22Rv1 (cell line): Measurements from ENCODE around the gene SETDB1.

Experiments used
- H3K27ac ChIP-seq: fragments of 450-650 bp; 2 replicates; pipeline ENCODE4 v1.5.1; 2017
- ZFX ChIP-seq: fragments of 450-650 bp; IDR thresholded peaks from 2 replicates; pipeline ENCODE4 v1.6.1; 2017; ENCODE audit warnings: antibody characterized with exemption, borderline replicate concordance
- TF ChIP-seq, protein P1 (sequence below): fragments of 450-650 bp; IDR thresholded peaks from 2 replicates; pipeline ENCODE4 v1.5.1; 2017; ENCODE audit warnings: mild to moderate bottlenecking

The SETDB1 gene

DNA sequence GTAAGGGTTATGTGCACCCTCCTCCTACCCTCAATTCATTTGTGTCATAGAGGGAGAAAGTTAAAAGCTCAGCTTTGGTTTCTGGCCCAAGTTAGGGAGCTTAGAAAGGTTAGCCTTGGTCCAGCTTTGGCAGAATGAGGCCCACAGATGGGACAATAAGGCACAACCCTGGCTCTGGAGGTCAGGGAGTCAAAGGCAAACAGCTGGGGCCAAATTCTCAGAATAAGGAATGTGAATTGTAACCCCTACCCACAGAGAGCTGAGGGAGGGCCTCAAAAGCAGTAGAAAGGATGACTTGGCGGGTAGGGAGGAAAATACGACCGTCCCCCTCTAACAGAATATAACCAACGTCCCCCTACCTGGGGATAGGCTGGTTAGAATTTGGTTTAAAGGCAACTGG, 39.4 kb downstream of the SETDB1 start:
- no peak for TF ChIP-seq ZFX
- TF ChIP-seq, protein P1, sequence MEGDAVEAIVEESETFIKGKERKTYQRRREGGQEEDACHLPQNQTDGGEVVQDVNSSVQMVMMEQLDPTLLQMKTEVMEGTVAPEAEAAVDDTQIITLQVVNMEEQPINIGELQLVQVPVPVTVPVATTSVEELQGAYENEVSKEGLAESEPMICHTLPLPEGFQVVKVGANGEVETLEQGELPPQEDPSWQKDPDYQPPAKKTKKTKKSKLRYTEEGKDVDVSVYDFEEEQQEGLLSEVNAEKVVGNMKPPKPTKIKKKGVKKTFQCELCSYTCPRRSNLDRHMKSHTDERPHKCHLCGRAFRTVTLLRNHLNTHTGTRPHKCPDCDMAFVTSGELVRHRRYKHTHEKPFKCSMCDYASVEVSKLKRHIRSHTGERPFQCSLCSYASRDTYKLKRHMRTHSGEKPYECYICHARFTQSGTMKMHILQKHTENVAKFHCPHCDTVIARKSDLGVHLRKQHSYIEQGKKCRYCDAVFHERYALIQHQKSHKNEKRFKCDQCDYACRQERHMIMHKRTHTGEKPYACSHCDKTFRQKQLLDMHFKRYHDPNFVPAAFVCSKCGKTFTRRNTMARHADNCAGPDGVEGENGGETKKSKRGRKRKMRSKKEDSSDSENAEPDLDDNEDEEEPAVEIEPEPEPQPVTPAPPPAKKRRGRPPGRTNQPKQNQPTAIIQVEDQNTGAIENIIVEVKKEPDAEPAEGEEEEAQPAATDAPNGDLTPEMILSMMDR: no peak
- H3K27ac ChIP-seq: 0 out of 2 replicates have a peak overlapping the region, but pooled peaks have one; percentile 6

DNA sequence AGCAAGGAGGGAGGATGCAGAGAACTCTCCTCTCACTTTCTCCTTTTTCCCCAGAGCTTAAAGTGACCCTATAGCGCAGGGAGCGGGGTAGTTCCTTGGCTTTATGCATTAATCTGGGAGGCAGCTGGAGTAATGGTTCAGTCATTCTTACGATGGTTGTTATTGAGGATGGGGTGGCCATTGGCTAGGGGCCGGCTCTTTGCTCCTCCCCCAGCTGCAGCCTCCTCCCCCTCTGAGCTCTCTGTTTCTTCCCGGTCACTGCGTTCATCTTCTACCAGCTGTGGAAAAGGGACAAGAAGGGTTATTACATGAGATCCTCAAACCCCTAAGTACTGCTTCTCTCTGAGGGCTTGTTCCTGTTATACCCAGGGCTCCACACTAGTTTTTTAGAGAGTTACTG, 39.8 kb downstream of the SETDB1 start:
- 0 out of 2 replicates have a peak overlapping the region, but pooled peaks have one; percentile 6 for H3K27ac ChIP-seq
- no peak for TF ChIP-seq ZFX
- TF ChIP-seq, protein P1: no peak

DNA sequence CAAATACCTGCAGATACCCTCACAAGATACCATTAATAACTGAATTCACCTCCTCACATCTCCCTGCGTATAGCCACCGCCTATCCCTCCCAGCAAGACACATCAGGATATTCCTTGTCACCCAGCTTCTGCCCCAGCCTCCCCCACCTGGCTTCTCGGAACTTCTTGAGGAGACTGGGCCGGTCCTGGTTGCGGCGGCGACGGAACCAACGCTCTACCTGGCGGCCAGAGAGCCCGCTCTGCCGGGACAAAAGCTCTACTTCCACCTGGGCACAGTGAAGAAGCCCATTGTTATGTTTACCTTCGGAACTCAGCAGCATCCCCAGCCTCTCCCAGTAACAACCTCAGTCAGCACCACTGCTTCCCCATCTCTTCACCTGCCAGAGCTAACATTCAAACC, 41.8 kb downstream of the SETDB1 start:
- TF ChIP-seq ZFX: no peak
- TF ChIP-seq, protein P1: no peak
- no peak overlapping the region for H3K27ac ChIP-seq

DNA sequence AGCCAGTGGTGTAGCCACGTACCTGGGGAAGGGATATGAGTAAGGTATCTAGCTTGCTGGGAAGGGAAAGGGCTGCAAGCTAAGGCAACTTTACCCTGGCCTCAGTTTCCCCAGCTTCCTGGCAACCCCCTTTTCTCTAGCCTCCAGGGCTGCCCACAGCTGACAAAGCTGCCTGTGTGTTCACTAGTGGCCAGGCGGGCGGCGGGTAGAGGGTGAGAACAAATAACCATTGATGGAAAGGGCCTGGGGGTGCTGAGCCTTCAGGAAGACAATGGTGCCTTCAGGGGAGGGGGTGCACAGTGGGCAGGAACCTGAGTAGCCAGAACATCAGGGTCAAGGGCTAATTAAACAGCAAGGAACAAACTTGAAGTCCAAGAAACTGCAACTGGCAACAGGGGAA, 42.3 kb downstream of the SETDB1 start:
- TF ChIP-seq, protein P1: no peak
- no peak for TF ChIP-seq ZFX
- H3K27ac ChIP-seq: peak overlapping the region; percentile 86; the same call in 1 of the 2 replicates

DNA sequence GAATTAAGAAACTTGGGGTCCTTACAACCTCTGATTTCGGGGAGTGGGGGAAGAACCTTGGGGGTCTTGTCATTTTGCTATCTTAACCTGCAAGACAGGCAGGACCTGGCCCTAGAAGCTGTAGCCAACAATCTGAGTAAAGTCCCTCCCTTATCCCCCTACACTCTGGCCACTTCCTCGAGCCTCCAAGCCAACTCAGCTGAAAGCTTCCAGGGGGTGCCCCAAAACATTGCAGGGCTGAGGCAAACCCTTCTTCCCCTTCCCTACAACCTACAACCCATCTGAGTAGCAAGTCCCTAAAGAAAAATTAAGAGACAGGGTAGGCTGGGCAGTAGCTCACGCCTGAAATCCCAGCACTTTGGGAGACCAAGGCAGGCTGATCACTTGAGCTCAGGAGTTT, 43.5 kb downstream of the SETDB1 start:
- peak overlapping the region; percentile 86 for H3K27ac ChIP-seq
- TF ChIP-seq ZFX: no peak
- TF ChIP-seq, protein P1: no peak

DNA sequence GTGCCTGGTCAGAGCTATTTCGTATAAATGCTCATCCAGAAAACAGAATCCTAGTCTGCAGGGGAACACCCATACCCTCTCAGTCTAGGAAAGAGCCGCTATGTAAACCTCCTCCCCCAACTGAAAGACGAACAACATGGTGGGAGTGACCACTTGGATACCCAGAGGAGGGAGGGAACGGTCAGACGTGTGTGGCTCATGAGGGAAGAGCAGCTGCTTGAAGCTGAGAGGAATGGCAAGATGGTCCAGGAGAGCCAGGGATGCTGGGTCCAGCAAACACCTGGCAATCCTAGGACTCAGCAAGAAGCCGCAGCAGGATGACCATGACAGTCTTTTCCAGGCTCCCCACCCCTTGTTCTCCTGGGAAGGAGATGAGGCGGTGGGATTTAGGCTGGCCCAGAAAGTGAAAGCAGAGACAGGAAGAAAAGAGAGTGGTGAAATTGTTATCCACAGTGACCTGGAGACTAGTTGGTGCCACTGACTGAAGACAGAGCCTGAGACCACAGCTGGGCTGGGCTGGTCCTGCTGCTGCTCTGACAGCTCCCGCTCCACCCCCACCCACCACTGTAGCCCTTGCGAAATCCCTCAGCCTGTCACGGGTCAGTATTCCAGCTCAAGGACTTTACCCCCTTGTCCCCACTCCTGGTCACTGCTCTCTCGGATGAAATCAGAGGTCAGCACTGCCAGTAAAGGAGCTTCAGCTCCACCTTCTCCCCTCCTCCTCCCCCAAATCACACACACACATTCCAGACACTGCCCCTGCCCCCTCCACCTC, 44.8 kb downstream of the SETDB1 start:
- TF ChIP-seq, protein P1: no peak
- TF ChIP-seq ZFX: no peak
- peak overlapping the region; percentile 86 for H3K27ac ChIP-seq
